Neural progenitor cell (in vitro differentiated cells): ENCODE data around the gene HORMAD1. TPM values are rescaled to one million over a fixed set of nuclear protein-coding genes. Genes with fewer than 3 reads are reported as not detected.
"Not testable (repeated sequence)": the region's sequence is repeated elsewhere in the genome, so short reads cannot be mapped to it uniquely, and the experiment has no call there.

Source experiments
- DNase-seq: peaks from one replicate; pipeline ENCODE4 v3.0.0-alpha.2; 2016; ENCODE audit warnings: low spot score
- H2AFZ ChIP-seq: fragments of 200-600 bp; sonication (generic); replicated peaks from 2 replicates; pipeline ENCODE4 v1.6.1; 2016; ENCODE audit warnings: antibody characterized with exemption
- H3F3A ChIP-seq: fragments of 200-600 bp; sonication (generic); 2 replicates; pipeline ENCODE4 v1.6.1; 2016; ENCODE audit warnings: antibody characterized with exemption, low read depth
- H3K27ac ChIP-seq: fragments of 200-600 bp; sonication (generic); 2 replicates; pipeline ENCODE4 v1.5.1; 2016; ENCODE audit warnings: mild to moderate bottlenecking
- H3K27me3 ChIP-seq: fragments of 200-600 bp; sonication (generic); 2 replicates; pipeline ENCODE4 v1.6.1; 2016; ENCODE audit warnings: mild to moderate bottlenecking, moderate library complexity
- H3K36me3 ChIP-seq: fragments of 200-600 bp; sonication (generic); 2 replicates; pipeline ENCODE4 v1.5.1; 2016
- H3K4me1 ChIP-seq: fragments of 200-600 bp; sonication (generic); 2 replicates; pipeline ENCODE4 v1.6.1; 2016; ENCODE audit warnings: mixed run types
- H3K4me2 ChIP-seq: fragments of 200-600 bp; sonication (generic); 2 replicates; pipeline ENCODE4 v1.6.1; 2016
- H3K4me3 ChIP-seq: fragments of 200-600 bp; sonication (generic); 2 replicates; pipeline ENCODE4 v1.5.1; 2016
- H3K79me2 ChIP-seq: fragments of 200-600 bp; sonication (generic); 2 replicates; pipeline ENCODE4 v1.6.1; 2016; ENCODE audit warnings: low read depth
- H3K9ac ChIP-seq: fragments of 200-600 bp; sonication (generic); 2 replicates; pipeline ENCODE4 v1.6.1; 2016
- H3K9me3 ChIP-seq: fragments of 200-600 bp; sonication (generic); 2 replicates; pipeline ENCODE4 v1.5.1; 2016; ENCODE audit warnings: low read depth
- H4K20me1 ChIP-seq: fragments of 200-600 bp; sonication (generic); 2 replicates; pipeline ENCODE4 v1.6.1; 2016; ENCODE audit warnings: low read depth
- H3K27ac Mint-ChIP-seq: 3 replicates; pipeline ENCODE4 v1.8.0; 2021; ENCODE audit warnings: mixed read lengths
- H3K27me3 Mint-ChIP-seq: 2 replicates; pipeline ENCODE4 v1.8.0; 2022; ENCODE audit warnings: low read depth, mild to moderate bottlenecking, inconsistent platforms, moderate library complexity, mixed read lengths; ENCODE audit not compliant: insufficient read depth
- H3K36me3 Mint-ChIP-seq: 3 replicates; pipeline ENCODE4 v1.8.0; 2021; ENCODE audit warnings: mixed read lengths
- H3K4me1 Mint-ChIP-seq: 3 replicates; pipeline ENCODE4 v1.8.0; 2021; ENCODE audit warnings: mixed read lengths
- H3K4me3 Mint-ChIP-seq: 3 replicates; pipeline ENCODE4 v1.8.0; 2021; ENCODE audit warnings: mild to moderate bottlenecking, moderate library complexity, mixed read lengths
- H3K9me3 Mint-ChIP-seq: 3 replicates; pipeline ENCODE4 v1.8.0; 2020; ENCODE audit warnings: mixed read lengths
- CTCF ChIP-seq: fragments of 200-600 bp; sonication (generic); IDR thresholded peaks from 2 replicates; pipeline ENCODE4 v1.5.1; 2017; ENCODE audit warnings: antibody characterized with exemption, mild to moderate bottlenecking
- EZH2 ChIP-seq: fragments of 200-600 bp; sonication (generic); IDR thresholded peaks from 2 replicates; pipeline ENCODE4 v1.6.1; 2017; ENCODE audit warnings: antibody characterized with exemption, mild to moderate bottlenecking, moderate library complexity
- EZH2phosphoT487 ChIP-seq: fragments of 200-600 bp; sonication (generic); IDR thresholded peaks from 2 replicates; pipeline ENCODE4 v1.6.1; 2017; ENCODE audit warnings: antibody characterized with exemption
- total RNA-seq: library from RNA; depleted of rRNA; stranded (reverse); fragments of >200 nt; gene quantifications from 2 replicates; pipeline ENCODE4 v1.2.3, GENCODE V29; 2015; ENCODE audit warnings: low replicate concordance

Gene HORMAD1
- total RNA-seq: not detected in 2 replicates

- no peak within 1 kb of the TSS for H3K9ac ChIP-seq
- H3F3A ChIP-seq: no peaks in the 10 kb centered on the region
- no peaks in the 10 kb centered on the region for H3K79me2 ChIP-seq
- Mint-ChIP-seq H3K36me3 (peaks cover 2% of the 10 kb centered on the region), H3K4me1 (no peaks in the 10 kb centered on the region), H3K9me3 (peaks cover 15% of the 10 kb centered on the region), H3K27me3 (no peaks in the 10 kb centered on the region), H3K27ac (no peak within 1 kb of the TSS), H3K4me3 (no peak within 1 kb of the TSS)
- H3K27ac ChIP-seq: no peak within 1 kb of the TSS
- H3K27me3 ChIP-seq: no peaks in the 10 kb centered on the region
- H3K36me3 ChIP-seq: no peaks in the 10 kb centered on the region
- H3K4me1 ChIP-seq: no peaks in the 10 kb centered on the region
- no peak for DNase-seq
- H4K20me1 ChIP-seq: no peaks in the 10 kb centered on the region
- H2AFZ ChIP-seq: no peak within 1 kb of the TSS
- no peak within 1 kb of the TSS for H3K4me3 ChIP-seq
- H3K4me2 ChIP-seq: no peak within 1 kb of the TSS
- no peaks in the 10 kb centered on the region for H3K9me3 ChIP-seq
- TF ChIP-seq EZH2phosphoT487: no peak
- TF ChIP-seq EZH2: no peak
- no peak for TF ChIP-seq CTCF
These were observed at the start of gene HORMAD1 for GRCh38 chr1:150720703-150721102. HORMAD1 (minus strand) TSS chr1:150720895; CDS start chr1:150719505, 1,390 bp downstream.

- not testable (repeated sequence) for H2AFZ ChIP-seq, H3K9me3 ChIP-seq, H3K4me3 Mint-ChIP-seq, DNase-seq, H3K4me1 ChIP-seq, H3K27ac ChIP-seq, H3K27me3 Mint-ChIP-seq, H3K9ac ChIP-seq, H3K4me2 ChIP-seq, H3K4me3 ChIP-seq, H3K36me3 Mint-ChIP-seq, H3K36me3 ChIP-seq, H3K4me1 Mint-ChIP-seq, H3K27me3 ChIP-seq, H3K27ac Mint-ChIP-seq, H3K79me2 ChIP-seq, H3K9me3 Mint-ChIP-seq, H4K20me1 ChIP-seq, H3F3A ChIP-seq
These were observed 47.0 kb upstream of the HORMAD1 start for GRCh38 chr1:150767704-150768103.

GRCh38 chr1:150765977-150766301, 45.2 kb upstream of the HORMAD1 start:
- not testable (repeated sequence) for H3K27me3 ChIP-seq, H3K4me1 ChIP-seq, H3K4me1 Mint-ChIP-seq, H3K9me3 ChIP-seq, H3K27ac ChIP-seq, H3F3A ChIP-seq, H3K4me2 ChIP-seq, H3K79me2 ChIP-seq, H3K27me3 Mint-ChIP-seq, H3K4me3 ChIP-seq, H2AFZ ChIP-seq, H3K4me3 Mint-ChIP-seq, H3K9me3 Mint-ChIP-seq, DNase-seq, H3K27ac Mint-ChIP-seq, H3K9ac ChIP-seq, H4K20me1 ChIP-seq, H3K36me3 Mint-ChIP-seq, H3K36me3 ChIP-seq

GRCh38 chr1:150765296-150765976, 44.7 kb upstream of the HORMAD1 start, which contains the start of gene CTSS:
CTSS (minus strand) TSS chr1:150765778; CDS start chr1:150764763, 1,015 bp downstream.
- no peak within 1 kb of the TSS for H3K4me2 ChIP-seq

More at GRCh38 chr1:150765296-150765976, 44.7 kb upstream of the HORMAD1 start, which contains the start of gene CTSS:
- Mint-ChIP-seq H3K36me3 (peaks cover under 1% of the 10 kb centered on the region), H3K4me3 (no peak within 1 kb of the TSS), H3K27me3 (no peaks in the 10 kb centered on the region), H3K27ac (peak within 1 kb of the TSS; percentile 23), H3K4me1 (peaks cover 4% of the 10 kb centered on the region), H3K9me3 (peaks cover 3% of the 10 kb centered on the region)
- Histone ChIP-seq H3K4me3 (no peak within 1 kb of the TSS), H3K36me3 (no peaks in the 10 kb centered on the region), H2AFZ (peak within 1 kb of the TSS; percentile 1), H4K20me1 (no peaks in the 10 kb centered on the region), H3K4me1 (no peaks in the 10 kb centered on the region), H3F3A (no peaks in the 10 kb centered on the region), H3K9ac (no peak within 1 kb of the TSS), H3K9me3 (no peaks in the 10 kb centered on the region), H3K79me2 (no peaks in the 10 kb centered on the region), H3K27me3 (no peaks in the 10 kb centered on the region), H3K27ac (no peak within 1 kb of the TSS)
- TF ChIP-seq EZH2phosphoT487 (no peak), EZH2 (no peak), CTCF (no peak)
- DNase-seq: no peak
